Calu3 (cell line): ENCODE data around the gene ADO. TPM values are rescaled to one million over a fixed set of nuclear protein-coding genes. Genes with fewer than 3 reads are reported as not detected.
"Not testable (repeated sequence)": the region's sequence is repeated elsewhere in the genome, so short reads cannot be mapped to it uniquely, and the experiment has no call there.

ENCODE experiments used
- BruUV-seq: library from RNA; stranded (reverse); fragments of 400-500 nt; replicated peaks from 2 replicates; lab custom pipeline; 2021; lab: Mats Ljungman, UMichigan
- CTCF ChIA-PET: fragments of 300-600 bp; sonication (Branson Sonifier 250); formaldehyde crosslinking; loops from one replicate; lab custom pipeline; 2022; ENCODE audit warnings: antibody characterized with exemption; lab: Charles Lee
- DNase-seq: peaks from one replicate; pipeline ENCODE4 v3.0.0; 2022
- H3K27ac Mint-ChIP-seq: one replicate; pipeline ENCODE4 v1.8.0; 2022; ENCODE audit warnings: mixed read lengths; ENCODE audit not compliant: unreplicated experiment
- H3K27me3 Mint-ChIP-seq: one replicate; pipeline ENCODE4 v1.8.0; 2022; ENCODE audit warnings: mixed read lengths; ENCODE audit not compliant: unreplicated experiment
- H3K36me3 Mint-ChIP-seq: one replicate; pipeline ENCODE4 v1.8.0; 2022; ENCODE audit warnings: mild to moderate bottlenecking, moderate library complexity, mixed read lengths; ENCODE audit not compliant: insufficient read depth, unreplicated experiment
- H3K4me1 Mint-ChIP-seq: one replicate; pipeline ENCODE4 v1.8.0; 2022; ENCODE audit warnings: mild to moderate bottlenecking, low read depth, mixed read lengths; ENCODE audit not compliant: unreplicated experiment
- H3K4me3 Mint-ChIP-seq: one replicate; pipeline ENCODE4 v1.8.0; 2022; ENCODE audit warnings: mild to moderate bottlenecking, low read depth, moderate library complexity, mixed read lengths; ENCODE audit not compliant: unreplicated experiment
- H3K9me3 Mint-ChIP-seq: one replicate; pipeline ENCODE4 v1.8.0; 2022; ENCODE audit warnings: low read depth, mixed read lengths; ENCODE audit not compliant: unreplicated experiment
- CTCF ChIP-seq: fragments of 200-600 bp; IDR thresholded peaks from one replicate; pipeline ENCODE4 v1.8.0; 2022; ENCODE audit warnings: antibody characterized with exemption; ENCODE audit not compliant: unreplicated experiment
- intact Hi-C: fragments of 100-400 bp; cut with micrococcal nuclease; formaldehyde crosslinking; loops from one replicate; pipeline ENCODE4 v1.10.0; 2022; ENCODE audit not compliant: unreplicated experiment
- total RNA-seq: library from RNA; stranded (reverse); gene quantifications from 2 replicates; pipeline ENCODE4 v1.2.3, GENCODE V29; 2022

The ADO gene
- total RNA-seq, 1 experiment from 2014 or later, result 32.3 TPM

GRCh38 chr10:62772186-62772974 lies 32.1 kb upstream of the ADO start:
- no peak for TF ChIP-seq CTCF
- CTCF ChIA-PET, result no interaction called here
- BruUV-seq, result no TSS peak
- Mint-ChIP-seq H3K27ac (no peak overlapping the region), H3K4me3 (no peak overlapping the region), H3K27me3 (no peaks in the 10 kb centered on the region), H3K36me3 (no peaks in the 10 kb centered on the region), H3K4me1 (no peaks in the 10 kb centered on the region), H3K9me3 (no peaks in the 10 kb centered on the region)
- no peak for DNase-seq
- intact Hi-C loops, result no loop called here

GRCh38 chr10:62778125-62778524 lies 26.4 kb upstream of the ADO start:
- H3K27ac Mint-ChIP-seq, result no peak overlapping the region
- no peaks in the 10 kb centered on the region for H3K9me3 Mint-ChIP-seq
- H3K36me3 Mint-ChIP-seq, result no peaks in the 10 kb centered on the region
- peaks cover 9% of the 10 kb centered on the region for H3K4me1 Mint-ChIP-seq
- DNase-seq, result no peak
- no TSS peak for BruUV-seq
- H3K27me3 Mint-ChIP-seq, result no peaks in the 10 kb centered on the region
- intact Hi-C loops, result no loop called here
- TF ChIP-seq CTCF, result no peak
- no peak overlapping the region for H3K4me3 Mint-ChIP-seq
- CTCF ChIA-PET, result no interaction called here

- Mint-ChIP-seq H3K36me3 (no peaks in the 10 kb centered on the region), H3K4me3 (no peak overlapping the region), H3K27ac (no peak overlapping the region), H3K27me3 (no peaks in the 10 kb centered on the region), H3K9me3 (peaks cover 4% of the 10 kb centered on the region), H3K4me1 (peaks cover 9% of the 10 kb centered on the region)
- intact Hi-C loops, result no loop called here
- BruUV-seq, result no TSS peak
- CTCF ChIA-PET, result interaction anchor here (0.8 kb wide), 1 partner anchor 12 kb away, joined by 3 read pairs; no protein-coding TSS in a partner anchor
- TF ChIP-seq CTCF, result no peak
- peak; percentile 70 for DNase-seq
Observed at GRCh38 chr10:62779487-62780248, 24.9 kb upstream of the ADO start.

GRCh38 chr10:62784537-62784936 lies 20.0 kb upstream of the ADO start:
- H3K36me3 Mint-ChIP-seq, H3K4me3 Mint-ChIP-seq, CTCF ChIA-PET, H3K27ac Mint-ChIP-seq, H3K4me1 Mint-ChIP-seq, intact Hi-C loops, H3K27me3 Mint-ChIP-seq, DNase-seq, BruUV-seq, H3K9me3 Mint-ChIP-seq: not testable (repeated sequence)

GRCh38 chr10:62788285-62788684 lies 16.2 kb upstream of the ADO start:
- H3K27ac Mint-ChIP-seq, H3K9me3 Mint-ChIP-seq, BruUV-seq, H3K4me3 Mint-ChIP-seq, DNase-seq, H3K4me1 Mint-ChIP-seq, intact Hi-C loops, CTCF ChIA-PET, H3K36me3 Mint-ChIP-seq: not testable (repeated sequence)
- peaks cover 19% of the 10 kb centered on the region for H3K27me3 Mint-ChIP-seq
